Uterus (tissue), 2 donors: ENCODE data around the gene PIF1.

ENCODE experiments used
- CTCF ChIP-seq, 4 experiments: fragments of 200-600 bp in 2 of 4; fragments of 450-650 bp in 2 of 4; sonication (generic) in 2 of 4; IDR thresholded peaks; one replicate each; pipeline ENCODE4 v1.5.1; 2016 to 2019; ENCODE audit warnings: antibody characterized with exemption in 4 of 4, mild to moderate bottlenecking in 2 of 4, moderate library complexity in 1 of 4
- POLR2A ChIP-seq, 2 donors: fragments of 450-650 bp; IDR thresholded peaks; one replicate each; pipeline ENCODE4 v1.6.1; 2016; ENCODE audit warnings: antibody characterized with exemption in 2 of 2, mild to moderate bottlenecking in 1 of 2, moderate library complexity in 1 of 2

- TF ChIP-seq CTCF (IDR thresholded peaks at IDR 0.05) (no peak), POLR2A (IDR thresholded peaks at IDR 0.05) (no peak)
Observed at GRCh38 chr15:64808785-64809453, 16.5 kb downstream of the PIF1 start.
